ENCODE data around the gene AHCY. TPM values are rescaled to one million over a fixed set of nuclear protein-coding genes. Genes with fewer than 3 reads are reported as not detected.
"Not testable (repeated sequence)": the region's sequence is repeated elsewhere in the genome, so short reads cannot be mapped to it uniquely, and the experiment has no call there.

The AHCY gene
- total RNA-seq, 1 experiment from 2014 or later = 265 TPM

- H3K79me2 ChIP-seq (ENCODE audit: low read length) = no peaks in the 10 kb centered on the region
- BruUV-seq (replicated peaks) = no TSS peak
- no peak for TF ChIP-seq CTCF (conservative IDR thresholded peaks at IDR 0.05; ENCODE audit: low read depth, low read length)
- no peak for TF ChIP-seq EZH2phosphoT487 (IDR thresholded peaks at IDR 0.05; ENCODE audit: borderline replicate concordance, low read length)
- no peak for TF ChIP-seq EZH2 (IDR thresholded peaks at IDR 0.05; ENCODE audit: low read length, unreplicated experiment)
- ATAC-seq (no peak), DNase-seq (no peak)
- no peaks in the 10 kb centered on the region for H3K9me2 ChIP-seq (replicated peaks; ENCODE audit: low read length)
- no peaks in the 10 kb centered on the region for H3K27me3 ChIP-seq (ENCODE audit: low read length)
- no peaks in the 10 kb centered on the region for H3K4me1 ChIP-seq (ENCODE audit: insufficient read depth, low read length)
- no peaks in the 10 kb centered on the region for H3K36me3 ChIP-seq (ENCODE audit: low read depth, low read length)
- H3F3A ChIP-seq (ENCODE audit: low read length, unreplicated experiment) = no peaks in the 10 kb centered on the region
- H2AFZ ChIP-seq (ENCODE audit: low read length) = no peak overlapping the region
- ChIA-PET POLR2A (ENCODE audit: unreplicated experiment) (no interaction called here), CTCF (no interaction called here)
- H3K27ac ChIP-seq (ENCODE audit: low read length) = no peak overlapping the region
- no peaks in the 10 kb centered on the region for H4K20me1 ChIP-seq (ENCODE audit: low read length)
- intact Hi-C loops (cut with micrococcal nuclease) = no loop called here
- no peak overlapping the region for H3K4me2 ChIP-seq (ENCODE audit: low read length)
- H3K4me3 ChIP-seq (ENCODE audit: low read length) = no peak overlapping the region
- H3K9ac ChIP-seq (ENCODE audit: low read length) = no peak overlapping the region
- H3K9me3 ChIP-seq (ENCODE audit: low read length) = no peaks in the 10 kb centered on the region
These were observed 35.0 kb downstream of the AHCY start for GRCh38 chr20:34268145-34268544.

- intact Hi-C loops (cut with micrococcal nuclease) = no loop called here
- no peak for ATAC-seq
- no peaks in the 10 kb centered on the region for H3K4me1 ChIP-seq (ENCODE audit: insufficient read depth, low read length)
- DNase-seq = no peak
- BruUV-seq (replicated peaks) = no TSS peak
- no peaks in the 10 kb centered on the region for H4K20me1 ChIP-seq (ENCODE audit: low read length)
- no peak overlapping the region for H3K27ac ChIP-seq (ENCODE audit: low read length)
- H3K36me3 ChIP-seq (ENCODE audit: low read depth, low read length) = no peaks in the 10 kb centered on the region
- H2AFZ ChIP-seq (ENCODE audit: low read length) = no peak overlapping the region
- H3K4me2 ChIP-seq (ENCODE audit: low read length) = no peak overlapping the region
- no peak overlapping the region for H3K4me3 ChIP-seq (ENCODE audit: low read length)
- H3K9ac ChIP-seq (ENCODE audit: low read length) = no peak overlapping the region
- POLR2A ChIA-PET (ENCODE audit: unreplicated experiment) = no interaction called here
- TF ChIP-seq EZH2phosphoT487 (IDR thresholded peaks at IDR 0.05; ENCODE audit: borderline replicate concordance, low read length) (no peak), EZH2 (IDR thresholded peaks at IDR 0.05; ENCODE audit: low read length, unreplicated experiment) (no peak), CTCF (conservative IDR thresholded peaks at IDR 0.05; ENCODE audit: low read depth, low read length) (no peak)
- CTCF ChIA-PET = no interaction called here
- H3K9me2 ChIP-seq (replicated peaks; ENCODE audit: low read length) = no peaks in the 10 kb centered on the region
- H3K79me2 ChIP-seq (ENCODE audit: low read length) = no peaks in the 10 kb centered on the region
- no peaks in the 10 kb centered on the region for H3F3A ChIP-seq (ENCODE audit: low read length, unreplicated experiment)
- H3K9me3 ChIP-seq (ENCODE audit: low read length) = no peaks in the 10 kb centered on the region
- H3K27me3 ChIP-seq (ENCODE audit: low read length) = no peaks in the 10 kb centered on the region
These were observed 39.0 kb downstream of the AHCY start for GRCh38 chr20:34264141-34264540.

GRCh38 chr20:34263468-34263867 lies 39.7 kb downstream of the AHCY start:
- CTCF ChIA-PET; intact Hi-C loops (cut with micrococcal nuclease); H2AFZ ChIP-seq (ENCODE audit: low read length); H3K9me3 ChIP-seq (ENCODE audit: low read length); BruUV-seq (replicated peaks); H3K36me3 ChIP-seq (ENCODE audit: low read depth, low read length); H4K20me1 ChIP-seq (ENCODE audit: low read length); DNase-seq; POLR2A ChIA-PET (ENCODE audit: unreplicated experiment); H3K79me2 ChIP-seq (ENCODE audit: low read length); H3K9me2 ChIP-seq (replicated peaks; ENCODE audit: low read length); H3K9ac ChIP-seq (ENCODE audit: low read length); H3K27me3 ChIP-seq (ENCODE audit: low read length); ATAC-seq; H3K4me3 ChIP-seq (ENCODE audit: low read length); H3K4me1 ChIP-seq (ENCODE audit: insufficient read depth, low read length); H3F3A ChIP-seq (ENCODE audit: low read length, unreplicated experiment); H3K27ac ChIP-seq (ENCODE audit: low read length); H3K4me2 ChIP-seq (ENCODE audit: low read length): not testable (repeated sequence)

All from PC-3 (cell line).